Gastrocnemius medialis (tissue), 4 donors: Measurements from ENCODE around the gene CABCOCO1.

Source experiments
- POLR2A ChIP-seq, 2 donors: fragments of 450-650 bp; IDR thresholded peaks; one replicate each; pipeline ENCODE4 v1.6.1; 2017; ENCODE audit warnings: antibody characterized with exemption in 2 of 2, mild to moderate bottlenecking in 2 of 2, moderate library complexity in 2 of 2
- TF ChIP-seq, protein P1 (sequence below), 5 experiments: fragments of 450-650 bp in 3 of 5; fragments of 200-600 bp in 2 of 5; sonication (generic) in 2 of 5; IDR thresholded peaks in 4 of 5; conservative IDR thresholded peaks in 1 of 5; 1 replicate in 4 of 5; 2 replicates in 1 of 5; pipeline ENCODE4 v1.5.1; 2016 to 2019; ENCODE audit warnings: antibody characterized with exemption in 5 of 5, mild to moderate bottlenecking in 3 of 5, moderate library complexity in 3 of 5

GRCh38 chr10:61752111-61753011 lies 89.6 kb downstream of the CABCOCO1 start:
- TF ChIP-seq, protein P1, sequence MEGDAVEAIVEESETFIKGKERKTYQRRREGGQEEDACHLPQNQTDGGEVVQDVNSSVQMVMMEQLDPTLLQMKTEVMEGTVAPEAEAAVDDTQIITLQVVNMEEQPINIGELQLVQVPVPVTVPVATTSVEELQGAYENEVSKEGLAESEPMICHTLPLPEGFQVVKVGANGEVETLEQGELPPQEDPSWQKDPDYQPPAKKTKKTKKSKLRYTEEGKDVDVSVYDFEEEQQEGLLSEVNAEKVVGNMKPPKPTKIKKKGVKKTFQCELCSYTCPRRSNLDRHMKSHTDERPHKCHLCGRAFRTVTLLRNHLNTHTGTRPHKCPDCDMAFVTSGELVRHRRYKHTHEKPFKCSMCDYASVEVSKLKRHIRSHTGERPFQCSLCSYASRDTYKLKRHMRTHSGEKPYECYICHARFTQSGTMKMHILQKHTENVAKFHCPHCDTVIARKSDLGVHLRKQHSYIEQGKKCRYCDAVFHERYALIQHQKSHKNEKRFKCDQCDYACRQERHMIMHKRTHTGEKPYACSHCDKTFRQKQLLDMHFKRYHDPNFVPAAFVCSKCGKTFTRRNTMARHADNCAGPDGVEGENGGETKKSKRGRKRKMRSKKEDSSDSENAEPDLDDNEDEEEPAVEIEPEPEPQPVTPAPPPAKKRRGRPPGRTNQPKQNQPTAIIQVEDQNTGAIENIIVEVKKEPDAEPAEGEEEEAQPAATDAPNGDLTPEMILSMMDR (IDR thresholded peaks at IDR 0.05 in 4 of 5, conservative IDR thresholded peaks at IDR 0.05 in 1 of 5) = no peak
- TF ChIP-seq POLR2A (IDR thresholded peaks at IDR 0.05) = no peak
